ENCODE data around the gene BCL11B. TPM values are rescaled to one million over a fixed set of nuclear protein-coding genes. Genes with fewer than 3 reads are reported as not detected.

The BCL11B gene
- total and polyA plus RNA-seq, 2 experiments from 2014 or later: 0.28 to 3.2 TPM

DNA sequence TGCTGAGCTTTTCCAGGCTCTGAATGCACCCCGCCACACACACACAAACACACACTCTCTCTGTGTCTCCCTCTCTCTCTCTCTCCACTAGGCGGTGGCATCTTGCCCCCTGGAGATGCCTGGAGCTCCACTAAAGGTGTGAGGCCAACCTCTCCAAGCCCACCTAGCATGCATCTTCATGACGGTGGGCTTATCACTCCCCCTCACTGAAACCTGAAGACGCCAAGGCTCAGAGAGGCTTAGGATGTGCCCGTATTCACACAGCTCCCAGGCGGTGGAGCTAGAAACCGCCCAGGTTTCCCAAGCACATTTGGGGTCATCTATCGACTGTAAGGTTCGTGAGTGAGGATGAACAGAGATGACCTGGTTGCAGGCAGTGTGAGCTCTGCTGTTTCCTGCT lies 42.6 kb upstream of the BCL11B start:
- no peaks in the 10 kb centered on the region for H3K27me3 ChIP-seq
- no peak overlapping the region for H3K4me3 ChIP-seq
- H3K79me2 ChIP-seq: no peaks in the 10 kb centered on the region
- H4K20me1 ChIP-seq (ENCODE audit: insufficient read depth, poor library complexity, severe bottlenecking): no peaks in the 10 kb centered on the region
- no peak overlapping the region for H2AFZ ChIP-seq
- TF ChIP-seq EZH2 (IDR thresholded peaks at IDR 0.05; ENCODE audit: borderline replicate concordance): no peak
- TF ChIP-seq, protein P1, sequence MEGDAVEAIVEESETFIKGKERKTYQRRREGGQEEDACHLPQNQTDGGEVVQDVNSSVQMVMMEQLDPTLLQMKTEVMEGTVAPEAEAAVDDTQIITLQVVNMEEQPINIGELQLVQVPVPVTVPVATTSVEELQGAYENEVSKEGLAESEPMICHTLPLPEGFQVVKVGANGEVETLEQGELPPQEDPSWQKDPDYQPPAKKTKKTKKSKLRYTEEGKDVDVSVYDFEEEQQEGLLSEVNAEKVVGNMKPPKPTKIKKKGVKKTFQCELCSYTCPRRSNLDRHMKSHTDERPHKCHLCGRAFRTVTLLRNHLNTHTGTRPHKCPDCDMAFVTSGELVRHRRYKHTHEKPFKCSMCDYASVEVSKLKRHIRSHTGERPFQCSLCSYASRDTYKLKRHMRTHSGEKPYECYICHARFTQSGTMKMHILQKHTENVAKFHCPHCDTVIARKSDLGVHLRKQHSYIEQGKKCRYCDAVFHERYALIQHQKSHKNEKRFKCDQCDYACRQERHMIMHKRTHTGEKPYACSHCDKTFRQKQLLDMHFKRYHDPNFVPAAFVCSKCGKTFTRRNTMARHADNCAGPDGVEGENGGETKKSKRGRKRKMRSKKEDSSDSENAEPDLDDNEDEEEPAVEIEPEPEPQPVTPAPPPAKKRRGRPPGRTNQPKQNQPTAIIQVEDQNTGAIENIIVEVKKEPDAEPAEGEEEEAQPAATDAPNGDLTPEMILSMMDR (IDR thresholded peaks at IDR 0.05; ENCODE audit: poor library complexity): no peak
- TF ChIP-seq EZH2phosphoT487 (IDR thresholded peaks at IDR 0.05; ENCODE audit: low read depth, severe bottlenecking, unreplicated experiment): no peak
- H3K9me3 ChIP-seq (ENCODE audit: low read depth): no peaks in the 10 kb centered on the region
- peaks cover 21% of the 10 kb centered on the region for H3K4me1 ChIP-seq (ENCODE audit: insufficient read depth)
- no peaks in the 10 kb centered on the region for H3K36me3 ChIP-seq (replicated peaks; ENCODE audit: insufficient read depth, low read depth)
- no peak for DNase-seq (ENCODE audit: low spot score)
- no peak overlapping the region for H3K27ac ChIP-seq
- H3K4me2 ChIP-seq: no peak overlapping the region
- H3K9me2 ChIP-seq (replicated peaks; ENCODE audit: insufficient read depth): no peaks in the 10 kb centered on the region
- WGBS (ENCODE audit: low lambda C conversion rate, missing lambda C conversion rate): 77% methylated on average over 9 of the region's 9 CpGs

DNA sequence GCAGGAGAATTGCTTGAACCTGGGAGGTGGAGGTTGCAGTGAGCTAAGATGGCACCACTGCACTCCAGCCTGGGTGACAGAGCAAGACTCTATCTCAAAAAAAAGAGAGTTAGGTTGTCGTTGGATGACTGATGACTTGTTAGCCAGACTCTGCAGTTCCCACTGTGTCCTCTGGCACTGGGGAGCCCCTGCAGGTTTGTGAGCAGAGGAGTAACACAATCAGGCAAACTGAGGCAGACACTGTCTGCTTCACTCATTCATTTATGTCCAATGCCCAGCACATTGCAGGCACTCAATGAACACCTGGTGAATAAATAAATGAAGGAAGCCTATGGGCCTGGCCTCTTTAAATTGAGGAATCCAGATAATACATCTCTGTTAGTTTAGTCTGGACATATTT lies 41.2 kb upstream of the BCL11B start:
- no peak for DNase-seq (ENCODE audit: low spot score)
- H4K20me1 ChIP-seq (ENCODE audit: insufficient read depth, poor library complexity, severe bottlenecking): no peaks in the 10 kb centered on the region
- 94% methylated on average over 1 of the region's 1 CpG for WGBS (ENCODE audit: low lambda C conversion rate, missing lambda C conversion rate)
- H3K79me2 ChIP-seq: no peaks in the 10 kb centered on the region
- no peaks in the 10 kb centered on the region for H3K9me3 ChIP-seq (ENCODE audit: low read depth)
- H3K4me2 ChIP-seq: no peak overlapping the region
- H3K27me3 ChIP-seq: no peaks in the 10 kb centered on the region
- H3K27ac ChIP-seq: no peak overlapping the region
- H3K4me1 ChIP-seq (ENCODE audit: insufficient read depth): peaks cover 21% of the 10 kb centered on the region
- H3K9me2 ChIP-seq (replicated peaks; ENCODE audit: insufficient read depth): no peaks in the 10 kb centered on the region
- no peak overlapping the region for H3K4me3 ChIP-seq
- no peak overlapping the region for H2AFZ ChIP-seq
- H3K36me3 ChIP-seq (replicated peaks; ENCODE audit: insufficient read depth, low read depth): no peaks in the 10 kb centered on the region
- TF ChIP-seq, protein P1 (IDR thresholded peaks at IDR 0.05; ENCODE audit: poor library complexity): no peak
- no peak for TF ChIP-seq EZH2phosphoT487 (IDR thresholded peaks at IDR 0.05; ENCODE audit: low read depth, severe bottlenecking, unreplicated experiment)
- no peak for TF ChIP-seq EZH2 (IDR thresholded peaks at IDR 0.05; ENCODE audit: borderline replicate concordance)

DNA sequence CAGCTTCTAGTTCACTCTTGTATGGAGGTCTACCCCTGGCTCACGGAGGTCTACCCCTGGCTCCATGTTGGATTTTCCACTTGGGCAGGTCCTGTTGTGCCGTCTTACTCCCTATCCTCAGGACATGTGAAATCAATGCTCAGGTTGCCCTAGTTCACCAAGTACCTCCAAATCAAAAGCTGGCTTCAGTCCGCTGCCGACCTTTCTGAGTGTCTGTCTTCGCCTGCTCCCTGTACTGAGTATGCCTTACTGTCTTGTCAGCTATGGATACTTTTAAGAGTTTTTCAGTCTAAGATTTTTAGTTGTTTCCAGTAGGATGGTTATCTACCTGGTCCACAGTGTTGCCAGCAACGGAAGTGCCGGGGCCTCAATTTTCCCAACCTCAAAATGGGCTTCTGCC lies 40.1 kb upstream of the BCL11B start:
- Histone ChIP-seq H3K4me1 (ENCODE audit: insufficient read depth) (peaks cover 13% of the 10 kb centered on the region), H3K9me3 (ENCODE audit: low read depth) (no peaks in the 10 kb centered on the region), H3K79me2 (no peaks in the 10 kb centered on the region), H3K4me3 (no peak overlapping the region), H3K4me2 (no peak overlapping the region), H3K27me3 (no peaks in the 10 kb centered on the region), H3K36me3 (replicated peaks; ENCODE audit: insufficient read depth, low read depth) (no peaks in the 10 kb centered on the region), H3K9me2 (replicated peaks; ENCODE audit: insufficient read depth) (no peaks in the 10 kb centered on the region), H2AFZ (no peak overlapping the region), H3K27ac (no peak overlapping the region), H4K20me1 (ENCODE audit: insufficient read depth, poor library complexity, severe bottlenecking) (no peaks in the 10 kb centered on the region)
- 94% methylated on average over 7 of the region's 7 CpGs for WGBS (ENCODE audit: low lambda C conversion rate, missing lambda C conversion rate)
- DNase-seq (ENCODE audit: low spot score): no peak
- no peak for TF ChIP-seq EZH2phosphoT487 (IDR thresholded peaks at IDR 0.05; ENCODE audit: low read depth, severe bottlenecking, unreplicated experiment)

DNA sequence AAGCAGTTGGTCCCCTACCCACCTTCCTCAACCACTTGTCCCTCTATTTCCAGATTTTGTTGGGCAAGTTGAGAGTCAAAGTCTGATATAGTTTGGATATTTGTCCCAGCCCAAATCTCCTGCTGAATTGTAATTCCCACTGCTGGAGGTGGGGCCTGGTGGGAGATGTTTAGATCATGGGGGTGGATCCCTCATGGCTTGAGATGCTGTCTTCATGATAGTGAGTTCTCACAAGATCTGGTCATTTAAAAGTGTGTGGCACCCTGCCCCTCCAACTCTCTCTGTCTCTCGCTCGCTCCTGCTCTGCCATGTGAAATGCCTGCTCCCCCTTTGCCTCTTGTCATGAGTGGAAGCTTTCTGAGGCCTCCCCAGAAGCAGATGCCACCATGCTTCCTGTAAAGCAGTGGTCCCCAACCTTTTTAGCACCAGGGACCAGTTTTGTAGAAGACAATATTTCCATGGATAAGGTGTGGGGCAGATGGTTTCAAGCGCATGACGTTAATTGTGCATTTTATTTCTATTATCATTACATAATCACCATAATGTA lies 37.3 kb upstream of the BCL11B start:
- Histone ChIP-seq H3K9me2 (replicated peaks; ENCODE audit: insufficient read depth) (no peaks in the 10 kb centered on the region), H2AFZ (no peak overlapping the region), H4K20me1 (ENCODE audit: insufficient read depth, poor library complexity, severe bottlenecking) (no peaks in the 10 kb centered on the region), H3K9me3 (ENCODE audit: low read depth) (no peaks in the 10 kb centered on the region), H3K27ac (no peak overlapping the region), H3K4me3 (no peak overlapping the region), H3K4me1 (ENCODE audit: insufficient read depth) (no peaks in the 10 kb centered on the region), H3K4me2 (no peak overlapping the region), H3K27me3 (no peaks in the 10 kb centered on the region), H3K36me3 (replicated peaks; ENCODE audit: insufficient read depth, low read depth) (no peaks in the 10 kb centered on the region), H3K79me2 (no peaks in the 10 kb centered on the region)
- TF ChIP-seq, protein P1 (IDR thresholded peaks at IDR 0.05; ENCODE audit: poor library complexity): no peak
- no peak for TF ChIP-seq EZH2phosphoT487 (IDR thresholded peaks at IDR 0.05; ENCODE audit: low read depth, severe bottlenecking, unreplicated experiment)
- no peak for TF ChIP-seq EZH2 (IDR thresholded peaks at IDR 0.05; ENCODE audit: borderline replicate concordance)
- no peak for DNase-seq (ENCODE audit: low spot score)
- WGBS (ENCODE audit: low lambda C conversion rate, missing lambda C conversion rate): 97% methylated on average over 4 of the region's 4 CpGs
